HG02798 (cell line): Measurements from ENCODE around the gene RPUSD3.

Experiments
- ATAC-seq: cut with Tn5 transposase; IDR thresholded peaks from one replicate; pipeline ENCODE4 v1.9.1; 2021; ENCODE audit warnings: mild to moderate bottlenecking; ENCODE audit not compliant: unreplicated experiment, poor library complexity

RPUSD3 gene

GRCh38 chr3:9837701-9838582 lies 5.9 kb downstream of the RPUSD3 start:
- ATAC-seq = no peak

GRCh38 chr3:9834520-9835380 lies 9.1 kb downstream of the RPUSD3 start:
- no peak for ATAC-seq

- no peak for ATAC-seq
Observed at GRCh38 chr3:9833078-9833477, 10.7 kb downstream of the RPUSD3 start.

- ATAC-seq = no peak
Observed at GRCh38 chr3:9831253-9831652, 12.6 kb downstream of the RPUSD3 start.

- no peak for ATAC-seq
Observed at GRCh38 chr3:9828801-9829755, 14.7 kb downstream of the RPUSD3 start.

- ATAC-seq = no peak
Observed at GRCh38 chr3:9826815-9827573, 16.8 kb downstream of the RPUSD3 start.

GRCh38 chr3:9825451-9826040 lies 18.3 kb downstream of the RPUSD3 start:
- ATAC-seq = no peak

- no peak for ATAC-seq
Observed at GRCh38 chr3:9820946-9821345, 22.9 kb downstream of the RPUSD3 start.

GRCh38 chr3:9820543-9820942 lies 23.3 kb downstream of the RPUSD3 start:
- no peak for ATAC-seq

GRCh38 chr3:9818666-9819335 lies 25.0 kb downstream of the RPUSD3 start:
- no peak for ATAC-seq

GRCh38 chr3:9817436-9817835 lies 26.4 kb downstream of the RPUSD3 start:
- ATAC-seq = no peak

- ATAC-seq = no peak
Observed at GRCh38 chr3:9815986-9816385, 27.8 kb downstream of the RPUSD3 start.

GRCh38 chr3:9812870-9813483 lies 30.8 kb downstream of the RPUSD3 start:
- no peak for ATAC-seq

- no peak for ATAC-seq
Observed at GRCh38 chr3:9810846-9811245, 33.0 kb downstream of the RPUSD3 start.

- no peak for ATAC-seq
Observed at GRCh38 chr3:9810433-9810770, 33.4 kb downstream of the RPUSD3 start.

- peak; percentile 59 for ATAC-seq
Observed at GRCh38 chr3:9809615-9810432, 34.0 kb downstream of the RPUSD3 start, which contains the start of gene TTLL3. Gene TTLL3 (plus strand): TSS chr3:9810262. CDS start chr3:9810662, 400 bp downstream.

GRCh38 chr3:9809239-9809614 lies 34.6 kb downstream of the RPUSD3 start:
- no peak for ATAC-seq
